Measurements from ENCODE around the gene CCDC134.

Gene CCDC134

GRCh38 chr22:41800348-41801146, at the start of gene CCDC134:
CCDC134 (plus strand) TSS chr22:41800679; CDS start chr22:41808891, 8,212 bp downstream.
- DNase-seq: peak in 56 of 58 donors; percentile 34 to 93 (median 84)

GRCh38 chr22:41752011-41752970, 48.2 kb upstream of the CCDC134 start:
- no peak for DNase-seq

- DNase-seq: no peak
Measured at GRCh38 chr22:41753984-41754383, 46.5 kb upstream of the CCDC134 start.

- DNase-seq: no peak
Measured at GRCh38 chr22:41757502-41757901, 43.0 kb upstream of the CCDC134 start.

- no peak for DNase-seq
Measured at GRCh38 chr22:41758231-41758630, 42.2 kb upstream of the CCDC134 start.

GRCh38 chr22:41762980-41763779, 37.3 kb upstream of the CCDC134 start:
- DNase-seq: peak in 5 of 58 donors; percentile 1 to 17 (median 7)

GRCh38 chr22:41766476-41766875, 34.0 kb upstream of the CCDC134 start:
- no peak for DNase-seq

GRCh38 chr22:41768430-41768829, 32.0 kb upstream of the CCDC134 start:
- no peak for DNase-seq

GRCh38 chr22:41770715-41771468, 29.6 kb upstream of the CCDC134 start:
- DNase-seq: no peak

- DNase-seq: no peak
Measured at GRCh38 chr22:41772198-41772597, 28.3 kb upstream of the CCDC134 start.

- DNase-seq: no peak
Measured at GRCh38 chr22:41772645-41773044, 27.8 kb upstream of the CCDC134 start.

- DNase-seq: no peak
Measured at GRCh38 chr22:41775338-41775737, 25.1 kb upstream of the CCDC134 start.

- DNase-seq: no peak
Measured at GRCh38 chr22:41775976-41776375, 24.5 kb upstream of the CCDC134 start.

GRCh38 chr22:41776381-41776780, 24.1 kb upstream of the CCDC134 start:
- peak in 6 of 58 donors; percentile 4 to 12 (median 8) for DNase-seq

GRCh38 chr22:41777749-41778425, 22.6 kb upstream of the CCDC134 start:
- DNase-seq: no peak

- no peak for DNase-seq
Measured at GRCh38 chr22:41779929-41780505, 20.5 kb upstream of the CCDC134 start.

- peak in 6 of 58 donors; percentile 5 to 32 (median 12) for DNase-seq
Measured at GRCh38 chr22:41780746-41781505, 19.6 kb upstream of the CCDC134 start.

GRCh38 chr22:41781507-41781906, 19.0 kb upstream of the CCDC134 start:
- DNase-seq: no peak

GRCh38 chr22:41782316-41782715, 18.2 kb upstream of the CCDC134 start:
- no peak for DNase-seq

Data from anterior cingulate cortex (tissue), 58 donors.